HepG2 (cell line): Measurements from ENCODE around the gene CST3. TPM values are rescaled to one million over a fixed set of nuclear protein-coding genes. Genes with fewer than 3 reads are reported as not detected.

ENCODE experiments used
- MAFK ChIP-seq, 2 experiments: IDR thresholded peaks in 1 of 2; conservative IDR thresholded peaks in 1 of 2; 2 replicates each; pipeline ENCODE4 v1.6.1; 2011; ENCODE audit warnings: improper control_type of control experiment in 2 of 2, low read length in 2 of 2
- MAZ ChIP-seq, 2 experiments: sonication (generic) in 1 of 2; formaldehyde crosslinking in 1 of 2; IDR thresholded peaks; 2 replicates each; pipeline versions ENCODE4 v1.5.0 to v1.6.1; 2012 to 2020; ENCODE audit warnings: low read depth in 2 of 2, mild to moderate bottlenecking in 2 of 2, borderline replicate concordance in 1 of 2, improper control_type of control experiment in 1 of 2, low read length in 1 of 2, missing genetic modification reagents in 1 of 2, moderate library complexity in 1 of 2
- NAIF1 ChIP-seq: sonication (generic); formaldehyde crosslinking; IDR thresholded peaks from 2 replicates; pipeline ENCODE4 v1.5.0; 2020; ENCODE audit warnings: mild to moderate bottlenecking, missing genetic modification reagents, borderline replicate concordance
- TIGD3 ChIP-seq: sonication (generic); formaldehyde crosslinking; IDR thresholded peaks from 2 replicates; pipeline ENCODE4 v1.5.1; 2020; ENCODE audit warnings: mild to moderate bottlenecking, missing genetic modification reagents, borderline replicate concordance
- ZNF432 ChIP-seq: sonication (generic); formaldehyde crosslinking; IDR thresholded peaks from 2 replicates; pipeline ENCODE4 v1.5.0; 2020; ENCODE audit warnings: missing genetic modification reagents, mild to moderate bottlenecking, borderline replicate concordance
- ZNF552 ChIP-seq: sonication (generic); formaldehyde crosslinking; IDR thresholded peaks from 2 replicates; pipeline ENCODE4 v1.9.0; 2022; ENCODE audit warnings: missing genetic modification reagents, mild to moderate bottlenecking, borderline replicate concordance
- ZNF792 ChIP-seq: IDR thresholded peaks from 2 replicates; pipeline ENCODE4 v1.6.1; 2016
- polyA plus RNA-seq, 8 experiments: library from polyadenylated mRNA; depleted of rRNA in 3 of 8; stranded (reverse) in 7 of 8; unstranded in 1 of 8; fragments of >200 nt; fragmentation: Illumina TruSeq in 4 of 8; extraction: Trizol in 4 of 8; gene quantifications; 2 replicates each; pipeline versions ENCODE4 v1.2.1 to v1.2.3, GENCODE V29; 2011 to 2016; ENCODE audit warnings: low read depth in 4 of 8, missing spikeins in 1 of 8, mixed read lengths in 1 of 8; ENCODE audit not compliant: insufficient read depth in 1 of 8
- total RNA-seq, 5 experiments: library from RNA; depleted of rRNA; stranded (reverse); fragments of >200 nt; fragmentation: Illumina TruSeq; extraction: Trizol; gene quantifications; 2 replicates each; pipeline ENCODE4 v1.2.3, GENCODE V29; 2016; ENCODE audit warnings: low read depth in 1 of 5
- TF ChIP-seq, protein P1 (sequence below): sonication (generic); formaldehyde crosslinking; IDR thresholded peaks from 2 replicates; pipeline ENCODE4 v1.5.0; 2020; ENCODE audit warnings: mild to moderate bottlenecking, missing genetic modification reagents
- TF ChIP-seq, protein P2 (sequence below): IDR thresholded peaks from 2 replicates; pipeline ENCODE4 v1.4.0; 2020; ENCODE audit warnings: mild to moderate bottlenecking, missing genetic modification reagents
- TF ChIP-seq, protein P3 (sequence below): sonication (generic); formaldehyde crosslinking; conservative IDR thresholded peaks from 2 replicates; pipeline ENCODE4 v1.4.0; 2020; ENCODE audit warnings: mild to moderate bottlenecking, missing genetic modification reagents, moderate library complexity
- TF ChIP-seq, protein P4 (sequence below): sonication (generic); formaldehyde crosslinking; conservative IDR thresholded peaks from 2 replicates; pipeline ENCODE4 v1.8.0; 2022; ENCODE audit warnings: mild to moderate bottlenecking, moderate library complexity, missing genetic modification reagents

Gene CST3
- total and polyA plus RNA-seq, 2 of the 13 experiments (the other 11 are each of a cell fraction or from before 2014, with no cell fraction given) = 690 to 1,005 TPM

DNA sequence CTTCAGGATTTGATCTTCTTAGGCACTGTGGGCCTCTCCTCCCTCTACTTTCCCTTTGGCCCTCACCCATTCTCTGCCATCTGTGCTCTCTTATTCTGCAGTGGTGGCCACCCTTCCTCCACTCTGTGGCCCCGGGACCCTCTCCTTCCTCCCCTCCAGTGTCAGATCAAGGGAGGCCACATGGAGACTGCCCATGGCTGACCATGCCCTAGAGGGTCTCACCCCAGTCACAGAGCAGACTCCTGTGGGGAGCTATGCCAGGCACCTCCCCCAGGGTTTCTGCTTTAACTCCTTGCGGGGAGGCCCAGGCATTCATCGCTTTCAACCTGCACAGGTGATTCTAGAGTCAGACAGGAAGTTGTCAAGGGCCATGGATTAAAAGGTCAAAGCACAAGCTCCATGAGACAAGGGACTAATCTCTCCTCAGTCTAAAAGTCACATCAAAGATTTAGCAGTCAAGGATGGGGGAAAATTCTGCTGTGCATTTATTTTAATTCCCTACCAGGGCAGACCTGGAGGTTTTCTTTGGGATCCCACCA lies 15.7 kb upstream of the CST3 start (continued):
- TF ChIP-seq, protein P1, sequence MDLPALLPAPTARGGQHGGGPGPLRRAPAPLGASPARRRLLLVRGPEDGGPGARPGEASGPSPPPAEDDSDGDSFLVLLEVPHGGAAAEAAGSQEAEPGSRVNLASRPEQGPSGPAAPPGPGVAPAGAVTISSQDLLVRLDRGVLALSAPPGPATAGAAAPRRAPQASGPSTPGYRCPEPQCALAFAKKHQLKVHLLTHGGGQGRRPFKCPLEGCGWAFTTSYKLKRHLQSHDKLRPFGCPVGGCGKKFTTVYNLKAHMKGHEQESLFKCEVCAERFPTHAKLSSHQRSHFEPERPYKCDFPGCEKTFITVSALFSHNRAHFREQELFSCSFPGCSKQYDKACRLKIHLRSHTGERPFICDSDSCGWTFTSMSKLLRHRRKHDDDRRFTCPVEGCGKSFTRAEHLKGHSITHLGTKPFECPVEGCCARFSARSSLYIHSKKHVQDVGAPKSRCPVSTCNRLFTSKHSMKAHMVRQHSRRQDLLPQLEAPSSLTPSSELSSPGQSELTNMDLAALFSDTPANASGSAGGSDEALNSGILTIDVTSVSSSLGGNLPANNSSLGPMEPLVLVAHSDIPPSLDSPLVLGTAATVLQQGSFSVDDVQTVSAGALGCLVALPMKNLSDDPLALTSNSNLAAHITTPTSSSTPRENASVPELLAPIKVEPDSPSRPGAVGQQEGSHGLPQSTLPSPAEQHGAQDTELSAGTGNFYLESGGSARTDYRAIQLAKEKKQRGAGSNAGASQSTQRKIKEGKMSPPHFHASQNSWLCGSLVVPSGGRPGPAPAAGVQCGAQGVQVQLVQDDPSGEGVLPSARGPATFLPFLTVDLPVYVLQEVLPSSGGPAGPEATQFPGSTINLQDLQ (CRISPR knock-in tag) = no peak
- TF ChIP-seq MAZ (IDR thresholded peaks at IDR 0.05; ENCODE audit: borderline replicate concordance, low read depth, low read length) (no peak), MAZ (CRISPR knock-in tag; IDR thresholded peaks at IDR 0.05; ENCODE audit: low read depth) (no peak), ZNF552 (CRISPR knock-in tag) (no peak), TIGD3 (CRISPR knock-in tag) (no peak), NAIF1 (CRISPR knock-in tag) (no peak), ZNF432 (CRISPR knock-in tag) (no peak), ZNF792 (CRISPR knock-in tag) (no peak), MAFK (conservative IDR thresholded peaks at IDR 0.05 in 1 of 2, IDR thresholded peaks at IDR 0.05 in 1 of 2; ENCODE audit: low read length in 2 of 2) (no peak)
- TF ChIP-seq, protein P2, sequence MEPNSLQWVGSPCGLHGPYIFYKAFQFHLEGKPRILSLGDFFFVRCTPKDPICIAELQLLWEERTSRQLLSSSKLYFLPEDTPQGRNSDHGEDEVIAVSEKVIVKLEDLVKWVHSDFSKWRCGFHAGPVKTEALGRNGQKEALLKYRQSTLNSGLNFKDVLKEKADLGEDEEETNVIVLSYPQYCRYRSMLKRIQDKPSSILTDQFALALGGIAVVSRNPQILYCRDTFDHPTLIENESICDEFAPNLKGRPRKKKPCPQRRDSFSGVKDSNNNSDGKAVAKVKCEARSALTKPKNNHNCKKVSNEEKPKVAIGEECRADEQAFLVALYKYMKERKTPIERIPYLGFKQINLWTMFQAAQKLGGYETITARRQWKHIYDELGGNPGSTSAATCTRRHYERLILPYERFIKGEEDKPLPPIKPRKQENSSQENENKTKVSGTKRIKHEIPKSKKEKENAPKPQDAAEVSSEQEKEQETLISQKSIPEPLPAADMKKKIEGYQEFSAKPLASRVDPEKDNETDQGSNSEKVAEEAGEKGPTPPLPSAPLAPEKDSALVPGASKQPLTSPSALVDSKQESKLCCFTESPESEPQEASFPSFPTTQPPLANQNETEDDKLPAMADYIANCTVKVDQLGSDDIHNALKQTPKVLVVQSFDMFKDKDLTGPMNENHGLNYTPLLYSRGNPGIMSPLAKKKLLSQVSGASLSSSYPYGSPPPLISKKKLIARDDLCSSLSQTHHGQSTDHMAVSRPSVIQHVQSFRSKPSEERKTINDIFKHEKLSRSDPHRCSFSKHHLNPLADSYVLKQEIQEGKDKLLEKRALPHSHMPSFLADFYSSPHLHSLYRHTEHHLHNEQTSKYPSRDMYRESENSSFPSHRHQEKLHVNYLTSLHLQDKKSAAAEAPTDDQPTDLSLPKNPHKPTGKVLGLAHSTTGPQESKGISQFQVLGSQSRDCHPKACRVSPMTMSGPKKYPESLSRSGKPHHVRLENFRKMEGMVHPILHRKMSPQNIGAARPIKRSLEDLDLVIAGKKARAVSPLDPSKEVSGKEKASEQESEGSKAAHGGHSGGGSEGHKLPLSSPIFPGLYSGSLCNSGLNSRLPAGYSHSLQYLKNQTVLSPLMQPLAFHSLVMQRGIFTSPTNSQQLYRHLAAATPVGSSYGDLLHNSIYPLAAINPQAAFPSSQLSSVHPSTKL (CRISPR knock-in tag) = 0 out of 2 replicates have a peak, but pooled peaks have one; percentile 9
- TF ChIP-seq, protein P3, sequence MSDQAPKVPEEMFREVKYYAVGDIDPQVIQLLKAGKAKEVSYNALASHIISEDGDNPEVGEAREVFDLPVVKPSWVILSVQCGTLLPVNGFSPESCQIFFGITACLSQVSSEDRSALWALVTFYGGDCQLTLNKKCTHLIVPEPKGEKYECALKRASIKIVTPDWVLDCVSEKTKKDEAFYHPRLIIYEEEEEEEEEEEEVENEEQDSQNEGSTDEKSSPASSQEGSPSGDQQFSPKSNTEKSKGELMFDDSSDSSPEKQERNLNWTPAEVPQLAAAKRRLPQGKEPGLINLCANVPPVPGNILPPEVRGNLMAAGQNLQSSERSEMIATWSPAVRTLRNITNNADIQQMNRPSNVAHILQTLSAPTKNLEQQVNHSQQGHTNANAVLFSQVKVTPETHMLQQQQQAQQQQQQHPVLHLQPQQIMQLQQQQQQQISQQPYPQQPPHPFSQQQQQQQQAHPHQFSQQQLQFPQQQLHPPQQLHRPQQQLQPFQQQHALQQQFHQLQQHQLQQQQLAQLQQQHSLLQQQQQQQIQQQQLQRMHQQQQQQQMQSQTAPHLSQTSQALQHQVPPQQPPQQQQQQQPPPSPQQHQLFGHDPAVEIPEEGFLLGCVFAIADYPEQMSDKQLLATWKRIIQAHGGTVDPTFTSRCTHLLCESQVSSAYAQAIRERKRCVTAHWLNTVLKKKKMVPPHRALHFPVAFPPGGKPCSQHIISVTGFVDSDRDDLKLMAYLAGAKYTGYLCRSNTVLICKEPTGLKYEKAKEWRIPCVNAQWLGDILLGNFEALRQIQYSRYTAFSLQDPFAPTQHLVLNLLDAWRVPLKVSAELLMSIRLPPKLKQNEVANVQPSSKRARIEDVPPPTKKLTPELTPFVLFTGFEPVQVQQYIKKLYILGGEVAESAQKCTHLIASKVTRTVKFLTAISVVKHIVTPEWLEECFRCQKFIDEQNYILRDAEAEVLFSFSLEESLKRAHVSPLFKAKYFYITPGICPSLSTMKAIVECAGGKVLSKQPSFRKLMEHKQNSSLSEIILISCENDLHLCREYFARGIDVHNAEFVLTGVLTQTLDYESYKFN (CRISPR knock-in tag) = 0 out of 2 replicates have a peak, but pooled peaks have one; percentile 32
- TF ChIP-seq, protein P4, sequence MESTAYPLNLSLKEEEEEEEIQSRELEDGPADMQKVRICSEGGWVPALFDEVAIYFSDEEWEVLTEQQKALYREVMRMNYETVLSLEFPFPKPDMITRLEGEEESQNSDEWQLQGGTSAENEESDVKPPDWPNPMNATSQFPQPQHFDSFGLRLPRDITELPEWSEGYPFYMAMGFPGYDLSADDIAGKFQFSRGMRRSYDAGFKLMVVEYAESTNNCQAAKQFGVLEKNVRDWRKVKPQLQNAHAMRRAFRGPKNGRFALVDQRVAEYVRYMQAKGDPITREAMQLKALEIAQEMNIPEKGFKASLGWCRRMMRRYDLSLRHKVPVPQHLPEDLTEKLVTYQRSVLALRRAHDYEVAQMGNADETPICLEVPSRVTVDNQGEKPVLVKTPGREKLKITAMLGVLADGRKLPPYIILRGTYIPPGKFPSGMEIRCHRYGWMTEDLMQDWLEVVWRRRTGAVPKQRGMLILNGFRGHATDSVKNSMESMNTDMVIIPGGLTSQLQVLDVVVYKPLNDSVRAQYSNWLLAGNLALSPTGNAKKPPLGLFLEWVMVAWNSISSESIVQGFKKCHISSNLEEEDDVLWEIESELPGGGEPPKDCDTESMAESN (CRISPR knock-in tag) = no peak
